ENCODE results near the gene SLC22A7. TPM values are rescaled to one million over a fixed set of nuclear protein-coding genes. Genes with fewer than 3 reads are reported as not detected.

The SLC22A7 gene
- total and polyA plus RNA-seq, 2 experiments from 2014 or later = not detected

GRCh38 chr6:43276577-43277305 is 21.3 kb upstream of the SLC22A7 start:
- Histone ChIP-seq H3K79me2 (ENCODE audit: insufficient read depth) (no peaks in the 10 kb centered on the region), H3K9me3 (ENCODE audit: low read depth) (no peaks in the 10 kb centered on the region), H3K9ac (no peak overlapping the region), H3K4me2 (ENCODE audit: unreplicated experiment) (no peak overlapping the region), H3K9me2 (ENCODE audit: insufficient read depth) (no peaks in the 10 kb centered on the region), H3K4me3 (no peak overlapping the region), H3K27me3 (replicated peaks; ENCODE audit: insufficient read depth) (peaks cover 23% of the 10 kb centered on the region), H3F3A (ENCODE audit: insufficient read depth) (no peaks in the 10 kb centered on the region), H2AFZ (no peak overlapping the region), H3K27ac (no peak overlapping the region), H4K20me1 (ENCODE audit: insufficient read depth) (no peaks in the 10 kb centered on the region), H3K4me1 (ENCODE audit: insufficient read depth) (peaks cover 13% of the 10 kb centered on the region; the same call in 1 of the 2 replicates), H3K36me3 (ENCODE audit: low read depth) (no peaks in the 10 kb centered on the region)
- 89 to 93% methylated on average over 11 of the region's 11 CpGs for WGBS, 2 experiments (ENCODE audit: low coverage in 1 of 2, low lambda C conversion rate in 2 of 2, missing lambda C conversion rate in 2 of 2)
- in situ Hi-C loops (cut with MboI) = no loop called here
- peak; percentile 15 for DNase-seq
- TF ChIP-seq EZH2 (IDR thresholded peaks at IDR 0.05; ENCODE audit: insufficient read depth, poor library complexity, severe bottlenecking) = no peak
- no peak for TF ChIP-seq EZH2phosphoT487 (IDR thresholded peaks at IDR 0.05; ENCODE audit: insufficient read depth, low read depth)

- in situ Hi-C loops (cut with MboI) = no loop called here
- Histone ChIP-seq H2AFZ (no peak overlapping the region), H4K20me1 (ENCODE audit: insufficient read depth) (no peaks in the 10 kb centered on the region), H3K9me3 (ENCODE audit: low read depth) (no peaks in the 10 kb centered on the region), H3K4me1 (ENCODE audit: insufficient read depth) (peaks cover 13% of the 10 kb centered on the region; the same call in 1 of the 2 replicates), H3K9me2 (ENCODE audit: insufficient read depth) (no peaks in the 10 kb centered on the region), H3K27me3 (replicated peaks; ENCODE audit: insufficient read depth) (peaks cover 23% of the 10 kb centered on the region), H3K36me3 (ENCODE audit: low read depth) (no peaks in the 10 kb centered on the region), H3K79me2 (ENCODE audit: insufficient read depth) (no peaks in the 10 kb centered on the region), H3K4me3 (no peak overlapping the region), H3K27ac (no peak overlapping the region), H3K4me2 (ENCODE audit: unreplicated experiment) (no peak overlapping the region), H3F3A (ENCODE audit: insufficient read depth) (no peaks in the 10 kb centered on the region), H3K9ac (no peak overlapping the region)
- TF ChIP-seq EZH2phosphoT487 (IDR thresholded peaks at IDR 0.05; ENCODE audit: insufficient read depth, low read depth) = no peak
- no peak for TF ChIP-seq EZH2 (IDR thresholded peaks at IDR 0.05; ENCODE audit: insufficient read depth, poor library complexity, severe bottlenecking)
- no peak for DNase-seq
- WGBS, 2 experiments (ENCODE audit: low coverage in 1 of 2, low lambda C conversion rate in 2 of 2, missing lambda C conversion rate in 2 of 2) = 77 to 82% methylated on average over 6 of the region's 6 CpGs
Observed at GRCh38 chr6:43277306-43277642, 20.8 kb upstream of the SLC22A7 start.

GRCh38 chr6:43277643-43278523 is 20.2 kb upstream of the SLC22A7 start:
- no peaks in the 10 kb centered on the region for H3K79me2 ChIP-seq (ENCODE audit: insufficient read depth)
- 79 to 85% methylated on average over 12 to 13 of the region's 13 CpGs for WGBS, 2 experiments (ENCODE audit: low coverage in 1 of 2, low lambda C conversion rate in 2 of 2, missing lambda C conversion rate in 2 of 2)
- peaks cover 13% of the 10 kb centered on the region; the same call in 1 of the 2 replicates for H3K4me1 ChIP-seq (ENCODE audit: insufficient read depth)
- peaks cover 23% of the 10 kb centered on the region for H3K27me3 ChIP-seq (replicated peaks; ENCODE audit: insufficient read depth)
- H3K9me3 ChIP-seq (ENCODE audit: low read depth) = no peaks in the 10 kb centered on the region
- H3K36me3 ChIP-seq (ENCODE audit: low read depth) = no peaks in the 10 kb centered on the region
- H2AFZ ChIP-seq = no peak overlapping the region
- no peaks in the 10 kb centered on the region for H3K9me2 ChIP-seq (ENCODE audit: insufficient read depth)
- no peaks in the 10 kb centered on the region for H3F3A ChIP-seq (ENCODE audit: insufficient read depth)
- in situ Hi-C loops (cut with MboI) = no loop called here
- peak overlapping the region; percentile 24 for H3K4me2 ChIP-seq (ENCODE audit: unreplicated experiment)
- H3K9ac ChIP-seq = no peak overlapping the region
- no peak for DNase-seq
- no peaks in the 10 kb centered on the region for H4K20me1 ChIP-seq (ENCODE audit: insufficient read depth)
- TF ChIP-seq EZH2phosphoT487 (IDR thresholded peaks at IDR 0.05; ENCODE audit: insufficient read depth, low read depth) = no peak
- no peak for TF ChIP-seq EZH2 (IDR thresholded peaks at IDR 0.05; ENCODE audit: insufficient read depth, poor library complexity, severe bottlenecking)
- no peak overlapping the region for H3K4me3 ChIP-seq
- no peak overlapping the region for H3K27ac ChIP-seq

GRCh38 chr6:43278524-43279078 is 19.5 kb upstream of the SLC22A7 start:
- H3F3A ChIP-seq (ENCODE audit: insufficient read depth) = no peaks in the 10 kb centered on the region
- no peaks in the 10 kb centered on the region for H3K79me2 ChIP-seq (ENCODE audit: insufficient read depth)
- no peak overlapping the region for H3K4me3 ChIP-seq
- no peaks in the 10 kb centered on the region for H3K9me2 ChIP-seq (ENCODE audit: insufficient read depth)
- H3K27me3 ChIP-seq (replicated peaks; ENCODE audit: insufficient read depth) = peaks cover 20% of the 10 kb centered on the region
- no peaks in the 10 kb centered on the region for H4K20me1 ChIP-seq (ENCODE audit: insufficient read depth)
- no peaks in the 10 kb centered on the region for H3K36me3 ChIP-seq (ENCODE audit: low read depth)
- no peak overlapping the region for H3K27ac ChIP-seq
- H3K4me1 ChIP-seq (ENCODE audit: insufficient read depth) = peaks cover 13% of the 10 kb centered on the region; the same call in 1 of the 2 replicates
- peak; percentile 68 for DNase-seq
- TF ChIP-seq EZH2phosphoT487 (IDR thresholded peaks at IDR 0.05; ENCODE audit: insufficient read depth, low read depth) = no peak
- TF ChIP-seq EZH2 (IDR thresholded peaks at IDR 0.05; ENCODE audit: insufficient read depth, poor library complexity, severe bottlenecking) = no peak
- no peaks in the 10 kb centered on the region for H3K9me3 ChIP-seq (ENCODE audit: low read depth)
- WGBS, 2 experiments (ENCODE audit: low coverage in 1 of 2, low lambda C conversion rate in 2 of 2, missing lambda C conversion rate in 2 of 2) = 55 to 56% methylated on average over 4 of the region's 4 CpGs
- no peak overlapping the region for H3K9ac ChIP-seq
- in situ Hi-C loops (cut with MboI) = no loop called here
- H3K4me2 ChIP-seq (ENCODE audit: unreplicated experiment) = peak overlapping the region; percentile 24
- H2AFZ ChIP-seq = no peak overlapping the region
